Spinal cord (tissue), 10 donors: ENCODE data around the gene ASAP2. TPM values are rescaled to one million over a fixed set of nuclear protein-coding genes. Genes with fewer than 3 reads are reported as not detected.

Experiments used
- DNase-seq, 6 donors: peaks; one replicate each; pipeline versions ENCODE4 v3.0.0 to v3.0.0-alpha.2; 2013 to 2015; ENCODE audit warnings: low spot score in 6 of 6, low read depth in 4 of 6
- H3K27ac ChIP-seq: one replicate; pipeline ENCODE4 v1.5.1; 2013; ENCODE audit warnings: low read depth, low read length, control low read depth
- H3K27me3 ChIP-seq: one replicate; pipeline ENCODE4 v1.6.1; 2013; ENCODE audit warnings: low read length; ENCODE audit not compliant: control insufficient read depth, insufficient read depth
- H3K36me3 ChIP-seq: one replicate; pipeline ENCODE4 v1.6.1; 2013; ENCODE audit warnings: low read length; ENCODE audit not compliant: control insufficient read depth, insufficient read depth
- H3K4me1 ChIP-seq: one replicate; pipeline ENCODE4 v1.6.1; 2013; ENCODE audit warnings: low read length; ENCODE audit not compliant: control insufficient read depth, insufficient read depth
- H3K4me3 ChIP-seq: one replicate; pipeline ENCODE4 v1.5.1; 2013; ENCODE audit warnings: low read depth, low read length, control low read depth
- H3K9me3 ChIP-seq: one replicate; pipeline ENCODE4 v1.6.1; 2013; ENCODE audit warnings: low read length; ENCODE audit not compliant: control insufficient read depth, insufficient read depth
- WGBS: methylation state at CpG from one replicate; pipeline ENCODE4 v1.1.5; 2013; ENCODE audit warnings: missing lambda C conversion rate; ENCODE audit not compliant: insufficient coverage; 5-methylcytosine and 5-hydroxymethylcytosine counted together
- polyA plus RNA-seq, 2 donors: library from polyadenylated mRNA; unstranded; fragments of 120-200 nt; gene quantifications; one replicate each; pipeline ENCODE4 v1.2.1, GENCODE V29; 2013; ENCODE audit not compliant: insufficient read length in 2 of 2
- total RNA-seq, 2 donors: library from RNA; depleted of rRNA in 1 of 2; stranded (reverse); fragments of 120-200 nt in 1 of 2; fragments of >200 nt in 1 of 2; gene quantifications; one replicate each; pipeline versions ENCODE4 v1.2.3 to v1.2.4, GENCODE V29; 2013 to 2014
- donor health status: healthy.

Gene ASAP2
- total and polyA plus RNA-seq, 4 donors: 30.4 to 48.6 (median 32.5) TPM

GRCh38 chr2:9219027-9219445 is 12.4 kb downstream of the ASAP2 start:
- no peak for DNase-seq
- Histone ChIP-seq H3K4me1 (peaks cover 12% of the 10 kb centered on the region), H3K27me3 (no peaks in the 10 kb centered on the region), H3K27ac (no peak overlapping the region), H3K9me3 (no peaks in the 10 kb centered on the region), H3K36me3 (no peaks in the 10 kb centered on the region), H3K4me3 (no peak overlapping the region)
- WGBS: 81% methylated on average over 3 of the region's 4 CpGs

- H3K27ac ChIP-seq: no peak overlapping the region
- H3K9me3 ChIP-seq: no peaks in the 10 kb centered on the region
- H3K4me1 ChIP-seq: peaks cover 8% of the 10 kb centered on the region
- no peaks in the 10 kb centered on the region for H3K27me3 ChIP-seq
- no peak for DNase-seq
- no peaks in the 10 kb centered on the region for H3K36me3 ChIP-seq
- H3K4me3 ChIP-seq: no peak overlapping the region
These were observed 13.6 kb downstream of the ASAP2 start for GRCh38 chr2:9220201-9220600.

- H3K27me3 ChIP-seq: no peaks in the 10 kb centered on the region
- no peak overlapping the region for H3K27ac ChIP-seq
- no peaks in the 10 kb centered on the region for H3K36me3 ChIP-seq
- H3K4me3 ChIP-seq: no peak overlapping the region
- WGBS: no CpG with 5 or more reads among the region's 1 CpG
- no peak for DNase-seq
- H3K4me1 ChIP-seq: peaks cover 12% of the 10 kb centered on the region
- H3K9me3 ChIP-seq: no peaks in the 10 kb centered on the region
These were observed 14.6 kb downstream of the ASAP2 start for GRCh38 chr2:9221223-9221622.

- DNase-seq: no peak
- Histone ChIP-seq H3K4me1 (peaks cover 17% of the 10 kb centered on the region), H3K27ac (no peak overlapping the region), H3K9me3 (no peaks in the 10 kb centered on the region), H3K36me3 (no peaks in the 10 kb centered on the region), H3K27me3 (no peaks in the 10 kb centered on the region), H3K4me3 (no peak overlapping the region)
- 59% methylated on average over 4 of the region's 9 CpGs for WGBS
These were observed 15.8 kb downstream of the ASAP2 start for GRCh38 chr2:9222239-9222892.

- no peaks in the 10 kb centered on the region for H3K9me3 ChIP-seq
- DNase-seq: no peak
- no peaks in the 10 kb centered on the region for H3K36me3 ChIP-seq
- WGBS: 100% methylated on average over 1 of the region's 2 CpGs
- H3K27me3 ChIP-seq: no peaks in the 10 kb centered on the region
- H3K4me3 ChIP-seq: no peak overlapping the region
- H3K27ac ChIP-seq: no peak overlapping the region
- H3K4me1 ChIP-seq: peaks cover 17% of the 10 kb centered on the region
These were observed 16.3 kb downstream of the ASAP2 start for GRCh38 chr2:9222893-9223287.

- Histone ChIP-seq H3K27me3 (no peaks in the 10 kb centered on the region), H3K27ac (no peak overlapping the region), H3K4me1 (peaks cover 38% of the 10 kb centered on the region), H3K9me3 (no peaks in the 10 kb centered on the region), H3K4me3 (no peak overlapping the region), H3K36me3 (no peaks in the 10 kb centered on the region)
- 83% methylated on average over 8 of the region's 10 CpGs for WGBS
- DNase-seq: no peak
These were observed 19.2 kb downstream of the ASAP2 start for GRCh38 chr2:9225806-9226205.

- Histone ChIP-seq H3K27ac (no peak overlapping the region), H3K4me1 (peaks cover 48% of the 10 kb centered on the region), H3K27me3 (no peaks in the 10 kb centered on the region), H3K36me3 (no peaks in the 10 kb centered on the region), H3K9me3 (no peaks in the 10 kb centered on the region), H3K4me3 (no peak overlapping the region)
- 70% methylated on average over 6 of the region's 15 CpGs for WGBS
- DNase-seq: no peak
These were observed 20.1 kb downstream of the ASAP2 start for GRCh38 chr2:9226458-9227380.

- H3K27ac ChIP-seq: no peak overlapping the region
- H3K9me3 ChIP-seq: no peaks in the 10 kb centered on the region
- DNase-seq: no peak
- no peaks in the 10 kb centered on the region for H3K27me3 ChIP-seq
- 91% methylated on average over 2 of the region's 4 CpGs for WGBS
- H3K36me3 ChIP-seq: no peaks in the 10 kb centered on the region
- H3K4me1 ChIP-seq: peaks cover 54% of the 10 kb centered on the region
- no peak overlapping the region for H3K4me3 ChIP-seq
These were observed 21.6 kb downstream of the ASAP2 start for GRCh38 chr2:9228088-9228751.

GRCh38 chr2:9228781-9229469 is 22.3 kb downstream of the ASAP2 start:
- Histone ChIP-seq H3K36me3 (no peaks in the 10 kb centered on the region), H3K9me3 (no peaks in the 10 kb centered on the region), H3K27me3 (no peaks in the 10 kb centered on the region), H3K27ac (no peak overlapping the region), H3K4me1 (peaks cover 54% of the 10 kb centered on the region), H3K4me3 (no peak overlapping the region)
- 93% methylated on average over 5 of the region's 15 CpGs for WGBS
- DNase-seq: no peak
